Measurements from ENCODE around the gene TTI1. TPM values are rescaled to one million over a fixed set of nuclear protein-coding genes. Genes with fewer than 3 reads are reported as not detected.

TTI1 gene
- total and polyA plus RNA-seq, 2 of the 13 experiments (the other 11 are each of a cell fraction or from before 2014, with no cell fraction given), result 22.9 to 39.8 TPM

- intact Hi-C loops (cut with micrococcal nuclease; ENCODE audit: unreplicated experiment), result loop anchor here (5.0 kb wide), 1 partner anchor 328 kb away; no protein-coding TSS in a partner anchor
- H3K4me3 ChIP-seq (replicated peaks in 1 of 3; ENCODE audit: insufficient read depth in 1 of 3, low read depth in 2 of 3, low read length in 3 of 3), result no peak overlapping the region
- DNase-seq (ENCODE audit: low spot score) (no peak), ATAC-seq (no peak), FAIRE-seq (no peak)
- no peak for TF ChIP-seq ZBTB38 (CRISPR knock-in tag; IDR thresholded peaks at IDR 0.05)
- peak; percentile 41; the same call in 1 of the 2 replicates for TF ChIP-seq ZMYM3 (CRISPR knock-in tag; IDR thresholded peaks at IDR 0.05)
- 0 out of 2 replicates have a peak, but pooled peaks have one; percentile 44 for TF ChIP-seq ADNP (CRISPR knock-in tag; IDR thresholded peaks at IDR 0.05)
- no peak for TF ChIP-seq ZSCAN21 (CRISPR knock-in tag; IDR thresholded peaks at IDR 0.05; ENCODE audit: borderline replicate concordance)
- TF ChIP-seq DMAP1 (CRISPR knock-in tag; IDR thresholded peaks at IDR 0.05), result no peak
- peaks cover 3% of the 10 kb centered on the region; the same call in 1 of the 2 replicates for H4K20me1 ChIP-seq (ENCODE audit: insufficient read depth, low read length)
- in situ Hi-C loops (cut with HindIII; ENCODE audit: extremely low pct_ligation_motif_present, low pct_unique_long_range_greater_than_20kb), result no loop called here
- no peak overlapping the region for H3K4me2 ChIP-seq (ENCODE audit: low read depth, low read length)
- H3K27me3 ChIP-seq (ENCODE audit: control insufficient read depth in 1 of 2, insufficient read depth in 2 of 2, low read length in 2 of 2), result no peaks in the 10 kb centered on the region
- peaks cover 68% of the 10 kb centered on the region for H3K4me1 ChIP-seq (ENCODE audit: insufficient read depth, low read length)
- no peaks in the 10 kb centered on the region for H3K9me3 ChIP-seq (ENCODE audit: low read length)
- BruUV-seq (replicated peaks), result no TSS peak
- 97% methylated on average over 3 of the region's 3 CpGs for WGBS (ENCODE audit: low lambda C conversion rate)
- H3K36me3 ChIP-seq (replicated peaks in 1 of 2; ENCODE audit: control insufficient read depth in 1 of 2, insufficient read depth in 2 of 2, low read length in 2 of 2), result peaks cover 13 to 47% of the 10 kb centered on the region in 2 experiments
- ChIA-PET CTCF (ENCODE audit: low intra/inter-chr PET ratio, low total read pairs) (no interaction called here), POLR2A (no interaction called here)
- H3K27ac ChIP-seq (ENCODE audit: extremely low read length, insufficient read depth, low read length), result no peak overlapping the region
- H2AFZ ChIP-seq (ENCODE audit: low read length), result no peak overlapping the region
- H3K79me2 ChIP-seq (ENCODE audit: insufficient read depth, low read length), result peaks cover 61% of the 10 kb centered on the region
- H3K9ac ChIP-seq (ENCODE audit: insufficient read depth, low read depth, low read length), result no peak overlapping the region
Measured at GRCh38 chr20:38079353-38079752, 46.1 kb upstream of the TTI1 start.

- Histone ChIP-seq H3K4me3 (replicated peaks in 1 of 3; ENCODE audit: insufficient read depth in 1 of 3, low read depth in 2 of 3, low read length in 3 of 3) (no peak overlapping the region), H3K36me3 (replicated peaks in 1 of 2; ENCODE audit: control insufficient read depth in 1 of 2, insufficient read depth in 2 of 2, low read length in 2 of 2) (peaks cover 15 to 37% of the 10 kb centered on the region in 2 experiments), H3K4me1 (ENCODE audit: insufficient read depth, low read length) (peaks cover 58% of the 10 kb centered on the region), H2AFZ (ENCODE audit: low read length) (no peak overlapping the region), H3K9me3 (ENCODE audit: low read length) (no peaks in the 10 kb centered on the region), H4K20me1 (ENCODE audit: insufficient read depth, low read length) (peaks cover 6% of the 10 kb centered on the region; the same call in 1 of the 2 replicates), H3K79me2 (ENCODE audit: insufficient read depth, low read length) (peaks cover 53% of the 10 kb centered on the region), H3K27me3 (ENCODE audit: control insufficient read depth in 1 of 2, insufficient read depth in 2 of 2, low read length in 2 of 2) (no peaks in the 10 kb centered on the region), H3K9ac (ENCODE audit: insufficient read depth, low read depth, low read length) (no peak overlapping the region), H3K4me2 (ENCODE audit: low read depth, low read length) (no peak overlapping the region), H3K27ac (ENCODE audit: extremely low read length, insufficient read depth, low read length) (no peak overlapping the region)
- ChIA-PET CTCF (ENCODE audit: low intra/inter-chr PET ratio, low total read pairs) (no interaction called here), POLR2A (interaction anchor here (3.3 kb wide), 1 partner anchor 66 kb away, joined by 20 read pairs; no protein-coding TSS in a partner anchor)
- intact Hi-C loops (cut with micrococcal nuclease; ENCODE audit: unreplicated experiment) (loop anchor here (5.0 kb wide), 1 partner anchor 329 kb away; no protein-coding TSS in a partner anchor), in situ Hi-C loops (cut with HindIII; ENCODE audit: extremely low pct_ligation_motif_present, low pct_unique_long_range_greater_than_20kb) (no loop called here)
- BruUV-seq (replicated peaks), result no TSS peak
- WGBS (ENCODE audit: low lambda C conversion rate), result 92% methylated on average over 2 of the region's 2 CpGs
- FAIRE-seq (no peak), ATAC-seq (no peak), DNase-seq (ENCODE audit: low spot score) (no peak)
- TF ChIP-seq CENPX (CRISPR knock-in tag; IDR thresholded peaks at IDR 0.05), result no peak
- no peak for TF ChIP-seq HHEX (CRISPR knock-in tag; IDR thresholded peaks at IDR 0.05)
- no peak for TF ChIP-seq CAMTA2 (CRISPR knock-in tag; IDR thresholded peaks at IDR 0.05; ENCODE audit: borderline replicate concordance)
- TF ChIP-seq, protein P1, sequence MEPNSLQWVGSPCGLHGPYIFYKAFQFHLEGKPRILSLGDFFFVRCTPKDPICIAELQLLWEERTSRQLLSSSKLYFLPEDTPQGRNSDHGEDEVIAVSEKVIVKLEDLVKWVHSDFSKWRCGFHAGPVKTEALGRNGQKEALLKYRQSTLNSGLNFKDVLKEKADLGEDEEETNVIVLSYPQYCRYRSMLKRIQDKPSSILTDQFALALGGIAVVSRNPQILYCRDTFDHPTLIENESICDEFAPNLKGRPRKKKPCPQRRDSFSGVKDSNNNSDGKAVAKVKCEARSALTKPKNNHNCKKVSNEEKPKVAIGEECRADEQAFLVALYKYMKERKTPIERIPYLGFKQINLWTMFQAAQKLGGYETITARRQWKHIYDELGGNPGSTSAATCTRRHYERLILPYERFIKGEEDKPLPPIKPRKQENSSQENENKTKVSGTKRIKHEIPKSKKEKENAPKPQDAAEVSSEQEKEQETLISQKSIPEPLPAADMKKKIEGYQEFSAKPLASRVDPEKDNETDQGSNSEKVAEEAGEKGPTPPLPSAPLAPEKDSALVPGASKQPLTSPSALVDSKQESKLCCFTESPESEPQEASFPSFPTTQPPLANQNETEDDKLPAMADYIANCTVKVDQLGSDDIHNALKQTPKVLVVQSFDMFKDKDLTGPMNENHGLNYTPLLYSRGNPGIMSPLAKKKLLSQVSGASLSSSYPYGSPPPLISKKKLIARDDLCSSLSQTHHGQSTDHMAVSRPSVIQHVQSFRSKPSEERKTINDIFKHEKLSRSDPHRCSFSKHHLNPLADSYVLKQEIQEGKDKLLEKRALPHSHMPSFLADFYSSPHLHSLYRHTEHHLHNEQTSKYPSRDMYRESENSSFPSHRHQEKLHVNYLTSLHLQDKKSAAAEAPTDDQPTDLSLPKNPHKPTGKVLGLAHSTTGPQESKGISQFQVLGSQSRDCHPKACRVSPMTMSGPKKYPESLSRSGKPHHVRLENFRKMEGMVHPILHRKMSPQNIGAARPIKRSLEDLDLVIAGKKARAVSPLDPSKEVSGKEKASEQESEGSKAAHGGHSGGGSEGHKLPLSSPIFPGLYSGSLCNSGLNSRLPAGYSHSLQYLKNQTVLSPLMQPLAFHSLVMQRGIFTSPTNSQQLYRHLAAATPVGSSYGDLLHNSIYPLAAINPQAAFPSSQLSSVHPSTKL (CRISPR knock-in tag; IDR thresholded peaks at IDR 0.05), result peak; percentile 19; the same call in 1 of the 2 replicates
- no peak for TF ChIP-seq ZNF713 (CRISPR knock-in tag; IDR thresholded peaks at IDR 0.05)
- TF ChIP-seq REL (CRISPR knock-in tag; conservative IDR thresholded peaks at IDR 0.05), result no peak
- no peak for TF ChIP-seq ZFP1 (CRISPR knock-in tag; IDR thresholded peaks at IDR 0.05)
- no peak for TF ChIP-seq ZNF331 (CRISPR knock-in tag; IDR thresholded peaks at IDR 0.05)
- TF ChIP-seq ZBTB42 (CRISPR knock-in tag; IDR thresholded peaks at IDR 0.05), result no peak
- 0 out of 2 replicates have a peak, but pooled peaks have one; percentile 44 for TF ChIP-seq ATF7-NPFF (CRISPR knock-in tag; IDR thresholded peaks at IDR 0.05; ENCODE audit: low read depth)
- no peak for TF ChIP-seq AGO1 (IDR thresholded peaks at IDR 0.05; ENCODE audit: low read depth, low read length, poor library complexity, severe bottlenecking)
- no peak for TF ChIP-seq ZNF567 (CRISPR knock-in tag; IDR thresholded peaks at IDR 0.05; ENCODE audit: borderline replicate concordance)
Measured at GRCh38 chr20:38078084-38078483, 44.8 kb upstream of the TTI1 start.

Measured in HepG2 (cell line).